Sigmoid colon (tissue), 4 donors: ENCODE data around the gene ATP6V0A1.

Experiments
- CTCF ChIP-seq, 4 experiments: fragments of 450-650 bp in 3 of 4; fragments of 200-600 bp in 1 of 4; IDR thresholded peaks; one replicate each; pipeline ENCODE4 v1.5.1; 2016 to 2019; ENCODE audit warnings: antibody characterized with exemption in 4 of 4, mild to moderate bottlenecking in 3 of 4, moderate library complexity in 2 of 4
- EP300 ChIP-seq, 4 donors: sonication (generic); formaldehyde crosslinking; IDR thresholded peaks; one replicate each; pipeline ENCODE4 v1.6.1; 2017; ENCODE audit warnings: antibody characterized with exemption in 4 of 4
- POLR2A ChIP-seq, 2 donors: fragments of 450-650 bp; IDR thresholded peaks; one replicate each; pipeline ENCODE4 v1.6.1; 2016; ENCODE audit warnings: antibody characterized with exemption in 2 of 2, mild to moderate bottlenecking in 2 of 2, moderate library complexity in 2 of 2
- POLR2AphosphoS5 ChIP-seq, 4 donors: sonication (generic); formaldehyde crosslinking; IDR thresholded peaks; one replicate each; pipeline ENCODE4 v1.6.1; 2017; ENCODE audit warnings: antibody characterized with exemption in 4 of 4

- TF ChIP-seq POLR2AphosphoS5 (IDR thresholded peaks at IDR 0.05) = no peak
- TF ChIP-seq POLR2A (IDR thresholded peaks at IDR 0.05) = no peak
- no peak for TF ChIP-seq CTCF (IDR thresholded peaks at IDR 0.05)
- no peak for TF ChIP-seq EP300 (IDR thresholded peaks at IDR 0.05)
Observed at GRCh38 chr17:42475835-42476234, 17.2 kb downstream of the ATP6V0A1 start.
